Globus pallidus (tissue), 1 donor: Measurements from ENCODE around the gene GORASP2.
"Not testable (repeated sequence)": the region's sequence is repeated elsewhere in the genome, so short reads cannot be mapped to it uniquely, and the experiment has no call there.

Source experiments
- DNase-seq: peaks from one replicate; pipeline ENCODE4 v3.0.0-alpha.2; 2015; ENCODE audit warnings: low spot score

Gene GORASP2

GRCh38 chr2:170928824-170929685, at the start of gene GORASP2:
Gene GORASP2 (plus strand): TSS chr2:170929253. CDS start chr2:170929341, 88 bp downstream.
- peak; percentile 99 for DNase-seq

GRCh38 chr2:170881840-170882239, 47.2 kb upstream of the GORASP2 start:
- no peak for DNase-seq

- no peak for DNase-seq
Measured at GRCh38 chr2:170882758-170883157, 46.3 kb upstream of the GORASP2 start.

- DNase-seq, result no peak
Measured at GRCh38 chr2:170883683-170884082, 45.4 kb upstream of the GORASP2 start.

- no peak for DNase-seq
Measured at GRCh38 chr2:170885130-170885791, 43.8 kb upstream of the GORASP2 start.

GRCh38 chr2:170886386-170886785, 42.7 kb upstream of the GORASP2 start:
- no peak for DNase-seq

GRCh38 chr2:170887496-170887895, 41.6 kb upstream of the GORASP2 start:
- no peak for DNase-seq

GRCh38 chr2:170887896-170888295, 41.2 kb upstream of the GORASP2 start:
- DNase-seq, result no peak

GRCh38 chr2:170891893-170892292, 37.2 kb upstream of the GORASP2 start:
- no peak for DNase-seq

- no peak for DNase-seq
Measured at GRCh38 chr2:170892391-170892951, 36.6 kb upstream of the GORASP2 start.

- DNase-seq, result no peak
Measured at GRCh38 chr2:170895023-170895757, 33.9 kb upstream of the GORASP2 start.

GRCh38 chr2:170896622-170897021, 32.4 kb upstream of the GORASP2 start:
- DNase-seq, result no peak

- no peak for DNase-seq
Measured at GRCh38 chr2:170897108-170897507, 31.9 kb upstream of the GORASP2 start.

GRCh38 chr2:170905864-170906263, 23.2 kb upstream of the GORASP2 start:
- DNase-seq, result no peak

- DNase-seq, result no peak
Measured at GRCh38 chr2:170911314-170911889, 17.7 kb upstream of the GORASP2 start.

GRCh38 chr2:170914994-170915666, 13.9 kb upstream of the GORASP2 start:
- DNase-seq, result not testable (repeated sequence)

- no peak for DNase-seq
Measured at GRCh38 chr2:170917219-170917913, 11.7 kb upstream of the GORASP2 start.

GRCh38 chr2:170917957-170918356, 11.1 kb upstream of the GORASP2 start:
- no peak for DNase-seq

- not testable (repeated sequence) for DNase-seq
Measured at GRCh38 chr2:170921873-170922272, 7.2 kb upstream of the GORASP2 start.

- DNase-seq, result no peak
Measured at GRCh38 chr2:170922634-170923494, 6.2 kb upstream of the GORASP2 start.
